Osteoblast (primary cell): ENCODE measurements around the gene MICALL1. TPM values are rescaled to one million over a fixed set of nuclear protein-coding genes. Genes with fewer than 3 reads are reported as not detected.

Source experiments
- DNase-seq: peaks from one replicate; pipeline ENCODE4 v3.0.0; 2011; ENCODE audit warnings: low spot score, mixed read lengths; ENCODE audit not compliant: insufficient read length; ENCODE audit errors: missing footprints
- H2AFZ ChIP-seq: 2 replicates; pipeline ENCODE4 v1.6.0; 2011; ENCODE audit warnings: mild to moderate bottlenecking, low read length
- H3K27ac ChIP-seq: 2 replicates; pipeline ENCODE4 v1.5.1; 2011; ENCODE audit warnings: mild to moderate bottlenecking, low read depth, low read length, moderate library complexity
- H3K27me3 ChIP-seq: 2 replicates; pipeline ENCODE4 v1.6.0; 2012; ENCODE audit warnings: mild to moderate bottlenecking, control low read depth, inconsistent platforms, low read length, moderate library complexity; ENCODE audit not compliant: insufficient read depth
- H3K36me3 ChIP-seq: 2 replicates; pipeline ENCODE4 v1.5.1; 2011; ENCODE audit warnings: mild to moderate bottlenecking, low read length, control low read depth, moderate library complexity; ENCODE audit not compliant: insufficient read depth
- H3K4me1 ChIP-seq: 2 replicates; pipeline ENCODE4 v1.5.1; 2011; ENCODE audit warnings: mild to moderate bottlenecking, low read length, control low read depth, moderate library complexity; ENCODE audit not compliant: insufficient read depth
- H3K4me2 ChIP-seq: 2 replicates; pipeline ENCODE4 v1.6.0; 2011; ENCODE audit warnings: mild to moderate bottlenecking, low read length; ENCODE audit not compliant: insufficient read depth
- H3K4me3 ChIP-seq: fragments of 200-600 bp; sonication (generic); 3 replicates; pipeline ENCODE4 v1.5.1; 2012; ENCODE audit warnings: mild to moderate bottlenecking, low read length, inconsistent platforms; ENCODE audit not compliant: insufficient read depth
- H3K79me2 ChIP-seq: 2 replicates; pipeline ENCODE4 v1.6.0; 2012; ENCODE audit warnings: mild to moderate bottlenecking, low read length, control low read depth, inconsistent platforms; ENCODE audit not compliant: insufficient read depth
- H3K9me3 ChIP-seq: 2 replicates; pipeline ENCODE4 v1.5.1; 2011; ENCODE audit warnings: low read depth, low read length, control low read depth
- H4K20me1 ChIP-seq: 2 replicates; pipeline ENCODE4 v1.6.0; 2012; ENCODE audit warnings: mild to moderate bottlenecking, low read length, control low read depth; ENCODE audit not compliant: insufficient read depth
- CTCF ChIP-seq: IDR thresholded peaks from 2 replicates; pipeline ENCODE4 v1.5.1; 2011; ENCODE audit warnings: mild to moderate bottlenecking, low read depth, low read length, moderate library complexity; ENCODE audit errors: extremely low read depth
- total RNA-seq: library from RNA; depleted of rRNA; stranded (reverse); fragments of >200 nt; gene quantifications from 2 replicates; pipeline ENCODE4 v1.2.3, GENCODE V29; 2012

Gene MICALL1
- total RNA-seq, 1 donor: 36.9 TPM

- Histone ChIP-seq H3K4me3 (no peak overlapping the region), H3K4me1 (peaks cover 4% of the 10 kb centered on the region), H3K4me2 (no peak overlapping the region), H3K79me2 (no peaks in the 10 kb centered on the region), H3K27ac (no peak overlapping the region), H2AFZ (no peak overlapping the region), H4K20me1 (no peaks in the 10 kb centered on the region), H3K36me3 (peaks cover 6% of the 10 kb centered on the region), H3K27me3 (no peaks in the 10 kb centered on the region), H3K9me3 (no peaks in the 10 kb centered on the region)
- no peak for TF ChIP-seq CTCF
- peak; percentile 22 for DNase-seq
Measured at GRCh38 chr22:37894939-37895670, 11.0 kb upstream of the MICALL1 start.

- no peaks in the 10 kb centered on the region for H3K9me3 ChIP-seq
- peaks cover 4% of the 10 kb centered on the region for H3K4me1 ChIP-seq
- H3K4me2 ChIP-seq: no peak overlapping the region
- DNase-seq: peak; percentile 56
- H3K79me2 ChIP-seq: no peaks in the 10 kb centered on the region
- no peaks in the 10 kb centered on the region for H3K27me3 ChIP-seq
- no peak overlapping the region for H3K4me3 ChIP-seq
- H2AFZ ChIP-seq: no peak overlapping the region
- no peak overlapping the region for H3K27ac ChIP-seq
- TF ChIP-seq CTCF: no peak
- H3K36me3 ChIP-seq: peaks cover 6% of the 10 kb centered on the region
- H4K20me1 ChIP-seq: no peaks in the 10 kb centered on the region
Measured at GRCh38 chr22:37896181-37896592, 9.9 kb upstream of the MICALL1 start.

- H2AFZ ChIP-seq: no peak overlapping the region
- H3K36me3 ChIP-seq: no peaks in the 10 kb centered on the region
- H3K27me3 ChIP-seq: no peaks in the 10 kb centered on the region
- peak overlapping the region; percentile 45 for H3K27ac ChIP-seq
- peak; percentile 48 for DNase-seq
- H3K79me2 ChIP-seq: no peaks in the 10 kb centered on the region
- no peaks in the 10 kb centered on the region for H4K20me1 ChIP-seq
- H3K4me3 ChIP-seq: no peak overlapping the region
- peaks cover 4% of the 10 kb centered on the region for H3K4me1 ChIP-seq
- H3K4me2 ChIP-seq: no peak overlapping the region
- H3K9me3 ChIP-seq: no peaks in the 10 kb centered on the region
- no peak for TF ChIP-seq CTCF
Measured at GRCh38 chr22:37896939-37897338, 9.2 kb upstream of the MICALL1 start.

- no peaks in the 10 kb centered on the region for H3K79me2 ChIP-seq
- H3K27ac ChIP-seq: no peak overlapping the region
- no peaks in the 10 kb centered on the region for H3K27me3 ChIP-seq
- H3K36me3 ChIP-seq: no peaks in the 10 kb centered on the region
- no peaks in the 10 kb centered on the region for H3K9me3 ChIP-seq
- H3K4me2 ChIP-seq: no peak overlapping the region
- no peak overlapping the region for H2AFZ ChIP-seq
- peaks cover 4% of the 10 kb centered on the region for H3K4me1 ChIP-seq
- no peak overlapping the region for H3K4me3 ChIP-seq
- TF ChIP-seq CTCF: no peak
- H4K20me1 ChIP-seq: no peaks in the 10 kb centered on the region
- peak; percentile 50 for DNase-seq
Measured at GRCh38 chr22:37897807-37898206, 8.3 kb upstream of the MICALL1 start.
